ENCODE results near the gene CREBBP. TPM values are rescaled to one million over a fixed set of nuclear protein-coding genes. Genes with fewer than 3 reads are reported as not detected.

Gene CREBBP
- total RNA-seq (2011; cell fraction: chromatin; rRNA removed; ENCODE audit: low replicate concordance), result 118 and 129 TPM in 2 replicates
- total RNA-seq (2011; cell fraction: nucleolus; rRNA removed), result 52.7 and 61.3 TPM in 2 replicates
- 58.0 and 84.6 TPM in 2 replicates for total RNA-seq (2011; cell fraction: nucleoplasm; rRNA removed)
- total RNA-seq (2014; rRNA removed), result 9.4 and 9.7 TPM in 2 replicates
- 5.6 and 8.9 TPM in 2 replicates for total RNA-seq (2014; rRNA removed; fragmentation: Illumina TruSeq; extraction: Trizol)
- 5.4 and 6.3 TPM in 2 replicates for total RNA-seq (2015; rRNA removed; fragmentation: Illumina TruSeq; extraction: Trizol)
- 22.3 and 24.8 TPM in 2 replicates for total RNA-seq (2021)
- polyA plus RNA-seq (2011; rRNA removed), result 2.6 and 4.1 TPM in 2 replicates
- polyA plus RNA-seq (2011; cell fraction: cytosol; rRNA removed), result 2.6 and 2.8 TPM in 2 replicates
- polyA plus RNA-seq (2011; cell fraction: nucleus; rRNA removed), result 12.7 and 15.9 TPM in 2 replicates
- polyA plus RNA-seq (2012), result 8.9 and 10.8 TPM in 2 replicates
- polyA plus RNA-seq (2014; fragmentation: Illumina TruSeq; extraction: Trizol), result 13.2 and 13.8 TPM in 2 replicates
- 1 to 10 TPM in 1 of 2 experiments, under 1 TPM in 1; 0.70 to 2.5 TPM for polyA plus RNA-seq (2014; fragmentation: Nextera tagmentation; extraction: Ambion mirVana)
- 6.8 and 7.4 TPM in 2 replicates for polyA plus RNA-seq (2014; rRNA removed)
- polyA minus RNA-seq (2011; rRNA and poly(A)+ RNA removed), result 9.9 and 15.2 TPM in 2 replicates
- polyA minus RNA-seq (2011; cell fraction: cytosol; rRNA and poly(A)+ RNA removed), result 20.4 and 22.6 TPM in 2 replicates
- polyA minus RNA-seq (2011; cell fraction: nucleus; rRNA and poly(A)+ RNA removed), result 16.2 and 23.5 TPM in 2 replicates
- Bru-seq, nascent RNA, result percentile 68 among the genes with signal in this experiment
- percentile 74 among the genes with signal in this experiment for BruChase-seq, experiment 1, labeled RNA remaining after a 2-hour chase
- percentile 77 among the genes with signal in this experiment for BruChase-seq, experiment 2, labeled RNA remaining after a 6-hour chase
- long read RNA-seq, experiment 1, partial matches to known transcripts, result 13 of 27 reads
- long read RNA-seq, experiment 1, other reads (novel, unspliced or antisense), result 14 of 27 reads
- long read RNA-seq, experiment 2, full-length matches to known transcripts, result 1 of 18 reads
- long read RNA-seq, experiment 2, partial matches to known transcripts, result 3 of 18 reads
- long read RNA-seq, experiment 2, other reads (novel, unspliced or antisense), result 14 of 18 reads
- long read RNA-seq, experiment 3, partial matches to known transcripts, result 1 of 5 reads
- long read RNA-seq, experiment 3, other reads (novel, unspliced or antisense), result 4 of 5 reads

DNA sequence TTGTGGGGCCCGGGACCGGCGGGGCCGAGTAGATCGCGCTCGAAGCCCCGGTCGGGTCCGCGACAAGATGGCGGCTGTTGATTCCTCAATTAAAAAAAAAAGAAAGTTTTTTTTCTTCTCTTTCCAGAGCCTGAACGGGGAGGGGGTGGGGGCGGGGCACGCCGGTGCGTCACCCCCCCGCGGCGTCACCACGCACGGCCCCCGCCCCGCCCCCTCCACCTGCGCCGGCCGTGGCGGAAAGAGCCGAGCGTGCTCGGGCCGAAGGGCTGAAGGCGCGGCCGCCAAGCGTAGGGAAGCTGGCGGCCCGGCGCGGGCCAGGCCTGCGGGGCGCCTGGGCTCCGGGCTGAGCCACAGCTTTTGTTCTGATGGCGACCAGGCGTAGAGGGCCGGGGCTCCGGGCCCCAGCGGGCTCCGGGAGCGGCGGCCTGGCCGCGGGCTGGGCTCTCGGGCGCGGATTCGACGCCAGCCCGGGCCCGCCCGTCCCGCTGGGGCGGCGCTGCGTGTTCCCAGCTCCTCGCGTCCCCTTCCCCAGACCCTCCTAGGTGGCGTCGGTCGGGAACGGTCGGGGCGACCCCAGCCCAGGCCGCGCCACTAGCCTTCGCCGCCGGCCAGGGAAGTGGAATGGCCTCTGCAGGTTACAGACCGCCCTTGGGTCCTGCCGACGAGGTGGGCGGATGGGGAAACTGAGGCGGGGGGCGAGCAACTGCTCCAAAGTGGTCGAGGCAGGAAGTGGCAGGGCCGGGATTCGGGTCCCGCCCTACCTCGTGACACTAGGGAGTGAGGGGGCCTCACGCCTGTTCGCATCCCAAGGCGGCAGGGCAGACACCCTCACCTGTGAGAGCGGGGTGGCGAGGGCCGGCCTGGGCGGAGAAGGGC lies at the start of gene CREBBP:
Gene CREBBP, minus strand, starts transcription at position 91 of the 876 bp plus-strand sequence. CDS start 797 bp downstream, outside the sequence.
- CTCF ChIA-PET (ENCODE audit: low intra/inter-chr PET ratio), result interaction anchor here (0.6 to 2.0 kb wide), 3 partner anchors 59 to 190 kb away, joined by 3 to 7 read pairs (median 4); no protein-coding TSS in a partner anchor
- TF ChIP-seq SNIP1 (IDR thresholded peaks at IDR 0.05; ENCODE audit: low read depth), result no peak
- TF ChIP-seq ZNF140 (CRISPR knock-in tag; IDR thresholded peaks at IDR 0.05), result no peak
- no peak for TF ChIP-seq ZNF263 (CRISPR knock-in tag; IDR thresholded peaks at IDR 0.05; ENCODE audit: borderline replicate concordance)
- TF ChIP-seq CEBPB (tag; IDR thresholded peaks at IDR 0.05), result no peak
- TF ChIP-seq ARID3A (IDR thresholded peaks at IDR 0.05; ENCODE audit: borderline replicate concordance, low read depth, low read length), result no peak
- no peak for TF ChIP-seq ZNF830 (CRISPR knock-in tag; IDR thresholded peaks at IDR 0.05)
- no peak for TF ChIP-seq NFATC3 (IDR thresholded peaks at IDR 0.05)

More for the DNA sequence above, at the start of gene CREBBP:
- FAIRE-seq (peak; percentile 80), DNase-seq (ENCODE audit: extremely low read depth in 1 of 4, low spot score in 3 of 4) (peak; percentile 90 to 94 (median 90)), ATAC-seq (peak; percentile 92)
- no peaks in the 10 kb centered on the region for H3K9me1 ChIP-seq (ENCODE audit: control insufficient read depth, insufficient read depth, low read length)
- POLR2A ChIA-PET, result interaction anchor here (0.6 to 1.0 kb wide), 8 partner anchors 9 to 193 kb away, joined by 3 to 7 read pairs (median 3); partner anchors contain the start of gene TRAP1
- 3% methylated on average over 24 of the region's 96 CpGs for WGBS (ENCODE audit: insufficient coverage, low coverage, missing lambda C conversion rate)
- peak within 1 kb of the TSS; percentile 68 for H3K4me3 ChIP-seq
- H4K20me1 ChIP-seq (replicated peaks; ENCODE audit: control insufficient read depth, insufficient read depth, low read length), result peaks cover 23% of the 10 kb centered on the region
- peaks cover 6% of the 10 kb centered on the region; the same call in 1 of the 3 replicates for H3K36me3 ChIP-seq (ENCODE audit: control insufficient read depth, insufficient read depth, low read length)
- H3K27me3 ChIP-seq (ENCODE audit: control insufficient read depth in 2 of 2, insufficient read depth in 2 of 2, low read length in 2 of 2), result no peaks in the 10 kb centered on the region
- H3K79me2 ChIP-seq (ENCODE audit: control insufficient read depth, insufficient read depth, low read length), result peaks cover 39% of the 10 kb centered on the region
- TSS peak; percentile 83 for BruUV-seq (replicated peaks)
- peak within 1 kb of the TSS; percentile 80 to 98 for H3K9ac ChIP-seq (ENCODE audit: insufficient read depth in 1 of 2, low read depth in 2 of 2, low read length in 2 of 2)
- in situ Hi-C loops (cut with MboI) (no loop called here), intact Hi-C loops (cut with micrococcal nuclease) (loop anchor here (1.0 kb wide), 1 partner anchor 191 kb away; no protein-coding TSS in a partner anchor)
- H2AFZ ChIP-seq (ENCODE audit: low read depth, low read length), result peak within 1 kb of the TSS; percentile 85
- H3K27ac ChIP-seq (ENCODE audit: extremely low read depth, low read depth, low read length), result peak within 1 kb of the TSS; percentile 78
- no peaks in the 10 kb centered on the region for H3K9me3 ChIP-seq (replicated peaks; ENCODE audit: control insufficient read depth, insufficient read depth, low read depth, low read length)
- peaks cover 11 to 19% of the 10 kb centered on the region in 2 experiments for H3K4me1 ChIP-seq (replicated peaks in 1 of 2; ENCODE audit: control insufficient read depth in 2 of 2, insufficient read depth in 2 of 2, low read length in 2 of 2)
- peak within 1 kb of the TSS; percentile 93 for H3K4me2 ChIP-seq (ENCODE audit: insufficient read depth, low read length)

All from K562 (cell line).